PC-3 (cell line): ENCODE data around the gene ZNF365. TPM values are rescaled to one million over a fixed set of nuclear protein-coding genes. Genes with fewer than 3 reads are reported as not detected.

ENCODE experiments used
- ATAC-seq: fragments of 200-7000 bp; cut with Tn5 transposase; 2 replicates; pipeline ENCODE4 v1.9.1; 2020; ENCODE audit warnings: mild to moderate bottlenecking, moderate library complexity
- BruUV-seq: library from RNA; stranded (reverse); fragments of 400-500 nt; replicated peaks from 2 replicates; lab custom pipeline; 2021; lab: Mats Ljungman, UMichigan
- CTCF ChIA-PET: fragments of 300-600 bp; sonication (Branson Sonifier 250); formaldehyde crosslinking; loops from one replicate; lab custom pipeline; 2022; ENCODE audit warnings: antibody characterized with exemption; lab: Charles Lee
- POLR2A ChIA-PET: fragments of 300-600 bp; sonication (Branson Sonifier 250); formaldehyde crosslinking; loops from one replicate; lab custom pipeline; 2022; ENCODE audit warnings: antibody characterized with exemption; ENCODE audit not compliant: unreplicated experiment; lab: Charles Lee
- DNase-seq: peaks from one replicate; pipeline ENCODE4 v3.0.0-alpha.2; 2015
- H2AFZ ChIP-seq: fragments of 300-600 bp; sonication (generic); 2 replicates; pipeline ENCODE4 v1.6.0; 2016; ENCODE audit warnings: antibody characterized with exemption, low read length
- H3F3A ChIP-seq: fragments of 300-600 bp; sonication (generic); one replicate; pipeline ENCODE4 v1.6.0; 2017; ENCODE audit warnings: antibody characterized with exemption, low read length, control low read depth, mild to moderate bottlenecking; ENCODE audit not compliant: unreplicated experiment
- H3K27ac ChIP-seq: fragments of 300-600 bp; sonication (generic); 2 replicates; pipeline ENCODE4 v1.5.1; 2016; ENCODE audit warnings: mild to moderate bottlenecking, low read length
- H3K27me3 ChIP-seq: fragments of 300-600 bp; sonication (generic); 2 replicates; pipeline ENCODE4 v1.6.1; 2016; ENCODE audit warnings: low read length, mixed read lengths
- H3K36me3 ChIP-seq: fragments of 300-600 bp; sonication (generic); 2 replicates; pipeline ENCODE4 v1.6.1; 2016; ENCODE audit warnings: low read depth, mixed run types, low read length, mixed read lengths
- H3K4me1 ChIP-seq: fragments of 300-600 bp; sonication (generic); 2 replicates; pipeline ENCODE4 v1.5.1; 2016; ENCODE audit warnings: low read length; ENCODE audit not compliant: insufficient read depth
- H3K4me2 ChIP-seq: fragments of 300-600 bp; sonication (generic); 2 replicates; pipeline ENCODE4 v1.6.0; 2016; ENCODE audit warnings: low read length
- H3K4me3 ChIP-seq: fragments of 300-600 bp; sonication (generic); 2 replicates; pipeline ENCODE4 v1.5.1; 2016; ENCODE audit warnings: mild to moderate bottlenecking, low read length, mixed read lengths
- H3K79me2 ChIP-seq: fragments of 300-600 bp; sonication (generic); 2 replicates; pipeline ENCODE4 v1.6.1; 2017; ENCODE audit warnings: low read length, mixed read lengths
- H3K9ac ChIP-seq: fragments of 300-600 bp; sonication (generic); 2 replicates; pipeline ENCODE4 v1.6.0; 2016; ENCODE audit warnings: mild to moderate bottlenecking, low read length
- H3K9me2 ChIP-seq: fragments of 300-600 bp; sonication (generic); replicated peaks from 2 replicates; pipeline ENCODE4 v1.6.1; 2016; ENCODE audit warnings: mixed run types, low read length, mixed read lengths
- H3K9me3 ChIP-seq: fragments of 300-600 bp; sonication (generic); 2 replicates; pipeline ENCODE4 v1.6.1; 2016; ENCODE audit warnings: low read length, mixed read lengths
- H4K20me1 ChIP-seq: fragments of 300-600 bp; sonication (generic); 2 replicates; pipeline ENCODE4 v1.6.1; 2016; ENCODE audit warnings: low read length, mixed read lengths
- EZH2 ChIP-seq: fragments of 300-600 bp; sonication (generic); IDR thresholded peaks from one replicate; pipeline ENCODE4 v1.6.1; 2017; ENCODE audit warnings: antibody characterized with exemption, mild to moderate bottlenecking, low read length; ENCODE audit not compliant: unreplicated experiment
- EZH2phosphoT487 ChIP-seq: fragments of 300-600 bp; sonication (generic); IDR thresholded peaks from 2 replicates; pipeline ENCODE4 v1.6.1; 2018; ENCODE audit warnings: mild to moderate bottlenecking, antibody characterized with exemption, low read length, borderline replicate concordance
- intact Hi-C: fragments of 100-400 bp; cut with micrococcal nuclease; formaldehyde crosslinking; loops from 2 replicates; pipeline ENCODE4 v1.9.0; 2023
- total RNA-seq: library from RNA; depleted of rRNA; stranded (reverse); fragments of >200 nt; gene quantifications from 2 replicates; pipeline ENCODE4 v1.2.3, GENCODE V29; 2014
- TF ChIP-seq, protein P1 (sequence below): fragments of 300-600 bp; sonication (generic); conservative IDR thresholded peaks from 2 replicates; pipeline ENCODE4 v1.5.1; 2017; ENCODE audit warnings: antibody characterized with exemption, low read depth, mild to moderate bottlenecking, low read length

The ZNF365 gene
- total RNA-seq, 1 experiment from 2014 or later: 20.2 TPM

- Histone ChIP-seq H3K27me3 (no peaks in the 10 kb centered on the region), H3K9me3 (no peaks in the 10 kb centered on the region), H3K36me3 (no peaks in the 10 kb centered on the region), H4K20me1 (no peaks in the 10 kb centered on the region), H3K4me3 (peak overlapping the region; percentile 23), H3K4me1 (peaks cover 83% of the 10 kb centered on the region), H3K9ac (peak overlapping the region; percentile 65), H3K79me2 (peaks cover 66% of the 10 kb centered on the region), H3K9me2 (no peaks in the 10 kb centered on the region), H3K27ac (peak overlapping the region; percentile 79), H3F3A (peaks cover 40% of the 10 kb centered on the region), H3K4me2 (peak overlapping the region; percentile 69), H2AFZ (peak overlapping the region; percentile 20)
- CTCF ChIA-PET: interaction anchor here (1.3 kb wide), 1 partner anchor 59 kb away, joined by 4 read pairs; no protein-coding TSS in a partner anchor
- no TSS peak for BruUV-seq
- ATAC-seq (no peak; the same call in 1 of the 2 replicates), DNase-seq (no peak)
- POLR2A ChIA-PET: interaction anchor here (0.6 kb wide), 1 partner anchor 89 kb away, joined by 3 read pairs; no protein-coding TSS in a partner anchor
- intact Hi-C loops: no loop called here
- TF ChIP-seq, protein P1, sequence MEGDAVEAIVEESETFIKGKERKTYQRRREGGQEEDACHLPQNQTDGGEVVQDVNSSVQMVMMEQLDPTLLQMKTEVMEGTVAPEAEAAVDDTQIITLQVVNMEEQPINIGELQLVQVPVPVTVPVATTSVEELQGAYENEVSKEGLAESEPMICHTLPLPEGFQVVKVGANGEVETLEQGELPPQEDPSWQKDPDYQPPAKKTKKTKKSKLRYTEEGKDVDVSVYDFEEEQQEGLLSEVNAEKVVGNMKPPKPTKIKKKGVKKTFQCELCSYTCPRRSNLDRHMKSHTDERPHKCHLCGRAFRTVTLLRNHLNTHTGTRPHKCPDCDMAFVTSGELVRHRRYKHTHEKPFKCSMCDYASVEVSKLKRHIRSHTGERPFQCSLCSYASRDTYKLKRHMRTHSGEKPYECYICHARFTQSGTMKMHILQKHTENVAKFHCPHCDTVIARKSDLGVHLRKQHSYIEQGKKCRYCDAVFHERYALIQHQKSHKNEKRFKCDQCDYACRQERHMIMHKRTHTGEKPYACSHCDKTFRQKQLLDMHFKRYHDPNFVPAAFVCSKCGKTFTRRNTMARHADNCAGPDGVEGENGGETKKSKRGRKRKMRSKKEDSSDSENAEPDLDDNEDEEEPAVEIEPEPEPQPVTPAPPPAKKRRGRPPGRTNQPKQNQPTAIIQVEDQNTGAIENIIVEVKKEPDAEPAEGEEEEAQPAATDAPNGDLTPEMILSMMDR: no peak
- no peak for TF ChIP-seq EZH2phosphoT487
- TF ChIP-seq EZH2: no peak
These were observed 5.2 kb downstream of the ZNF365 start for GRCh38 chr10:62379394-62379793.

GRCh38 chr10:62380016-62380415 is 5.8 kb downstream of the ZNF365 start:
- CTCF ChIA-PET: interaction anchor here (0.5 to 1.3 kb wide), 3 partner anchors 58 to 438 kb away, joined by 3 to 5 read pairs (median 4); no protein-coding TSS in a partner anchor
- peak overlapping the region; percentile 79 for H3K27ac ChIP-seq
- H4K20me1 ChIP-seq: no peaks in the 10 kb centered on the region
- H3K79me2 ChIP-seq: peaks cover 61% of the 10 kb centered on the region
- H3K27me3 ChIP-seq: no peaks in the 10 kb centered on the region
- intact Hi-C loops: loop anchor here (1.0 to 10.0 kb wide), 7 partner anchors 116 to 755 kb away; partner anchors contain the start of genes ARID5B and NRBF2
- peak overlapping the region; percentile 69 for H3K4me2 ChIP-seq
- no peaks in the 10 kb centered on the region for H3K9me2 ChIP-seq
- peak; percentile 100 for DNase-seq
- BruUV-seq: no TSS peak
- H3K4me1 ChIP-seq: peaks cover 84% of the 10 kb centered on the region
- TF ChIP-seq EZH2 (no peak), EZH2phosphoT487 (no peak)
- TF ChIP-seq, protein P1: peak; percentile 31; the same call in 1 of the 2 replicates
- peak overlapping the region; percentile 35 for H3K4me3 ChIP-seq
- H3K36me3 ChIP-seq: no peaks in the 10 kb centered on the region
- H3K9me3 ChIP-seq: no peaks in the 10 kb centered on the region
- peak overlapping the region; percentile 66 for H3K9ac ChIP-seq
- ATAC-seq: peak; percentile 76
- H3F3A ChIP-seq: peaks cover 44% of the 10 kb centered on the region
- POLR2A ChIA-PET: interaction anchor here (0.6 kb wide), 1 partner anchor 88 kb away, joined by 3 read pairs; no protein-coding TSS in a partner anchor
- peak overlapping the region; percentile 20 for H2AFZ ChIP-seq
